Esophagus muscularis mucosa (tissue), 4 donors: ENCODE results near the gene CEBPZOS. TPM values are rescaled to one million over a fixed set of nuclear protein-coding genes. Genes with fewer than 3 reads are reported as not detected.

Experiments
- DNase-seq: peaks from one replicate; pipeline ENCODE4 v3.0.0-alpha.2; 2017; ENCODE audit errors: extremely low spot score
- H3K27ac ChIP-seq, 4 donors: fragments of 200-600 bp; sonication (generic); replicated peaks in 1 of 4; 1 replicate in 3 of 4; 2 replicates in 1 of 4; pipeline ENCODE4 v1.5.1; 2016 to 2019; ENCODE audit warnings: mild to moderate bottlenecking in 1 of 4
- H3K27me3 ChIP-seq, 4 donors: fragments of 200-600 bp; sonication (generic); one replicate each; pipeline versions ENCODE4 v1.5.1 to v1.6.0; 2016 to 2019
- H3K36me3 ChIP-seq, 4 donors: fragments of 200-600 bp; sonication (generic); one replicate each; pipeline ENCODE4 v1.5.1; 2016 to 2019
- H3K4me1 ChIP-seq, 4 donors: fragments of 200-600 bp; sonication (generic); one replicate each; pipeline ENCODE4 v1.5.1; 2016 to 2019
- H3K4me3 ChIP-seq, 4 donors: fragments of 200-600 bp; sonication (generic); 1 replicate in 2 of 4; 2 replicates in 2 of 4; pipeline ENCODE4 v1.5.1; 2016 to 2019; ENCODE audit warnings: mild to moderate bottlenecking in 4 of 4, moderate library complexity in 1 of 4
- H3K9me3 ChIP-seq, 4 donors: fragments of 200-600 bp; sonication (generic); 1 replicate in 3 of 4; 2 replicates in 1 of 4; pipeline ENCODE4 v1.5.1; 2016 to 2019
- EP300 ChIP-seq: sonication (generic); formaldehyde crosslinking; IDR thresholded peaks from one replicate; pipeline ENCODE4 v1.6.1; 2017; ENCODE audit warnings: antibody characterized with exemption
- POLR2A ChIP-seq: fragments of 450-650 bp; IDR thresholded peaks from one replicate; pipeline ENCODE4 v1.6.1; 2017; ENCODE audit warnings: antibody characterized with exemption, moderate library complexity, mild to moderate bottlenecking, low read depth
- POLR2AphosphoS5 ChIP-seq, 2 donors: sonication (generic); formaldehyde crosslinking; IDR thresholded peaks; one replicate each; pipeline ENCODE4 v1.6.1; 2017; ENCODE audit warnings: antibody characterized with exemption in 2 of 2
- WGBS: methylation state at CpG from one replicate; pipeline ENCODE4 v1.1.5; 2018; 5-methylcytosine and 5-hydroxymethylcytosine counted together
- intact Hi-C: fragments of 100-400 bp; cut with DNase I; formaldehyde crosslinking; loops from one replicate; pipeline ENCODE4 v1.15.1; 2023
- total RNA-seq, 4 donors: library from RNA; depleted of rRNA; stranded (reverse); fragments of >200 nt; gene quantifications; one replicate each; pipeline versions ENCODE4 v1.1.0 to v1.2.1, GENCODE V29; 2016
- TF ChIP-seq, protein P1 (sequence below), 3 experiments: fragments of 200-600 bp in 2 of 3; fragments of 450-650 bp in 1 of 3; sonication (generic) in 2 of 3; IDR thresholded peaks; one replicate each; pipeline ENCODE4 v1.5.1; 2017 to 2019; ENCODE audit warnings: antibody characterized with exemption in 3 of 3, mild to moderate bottlenecking in 2 of 3, moderate library complexity in 1 of 3

CEBPZOS gene
- total RNA-seq: 10 to 100 TPM; 25.2 to 31.6 (median 28.2) TPM

DNA sequence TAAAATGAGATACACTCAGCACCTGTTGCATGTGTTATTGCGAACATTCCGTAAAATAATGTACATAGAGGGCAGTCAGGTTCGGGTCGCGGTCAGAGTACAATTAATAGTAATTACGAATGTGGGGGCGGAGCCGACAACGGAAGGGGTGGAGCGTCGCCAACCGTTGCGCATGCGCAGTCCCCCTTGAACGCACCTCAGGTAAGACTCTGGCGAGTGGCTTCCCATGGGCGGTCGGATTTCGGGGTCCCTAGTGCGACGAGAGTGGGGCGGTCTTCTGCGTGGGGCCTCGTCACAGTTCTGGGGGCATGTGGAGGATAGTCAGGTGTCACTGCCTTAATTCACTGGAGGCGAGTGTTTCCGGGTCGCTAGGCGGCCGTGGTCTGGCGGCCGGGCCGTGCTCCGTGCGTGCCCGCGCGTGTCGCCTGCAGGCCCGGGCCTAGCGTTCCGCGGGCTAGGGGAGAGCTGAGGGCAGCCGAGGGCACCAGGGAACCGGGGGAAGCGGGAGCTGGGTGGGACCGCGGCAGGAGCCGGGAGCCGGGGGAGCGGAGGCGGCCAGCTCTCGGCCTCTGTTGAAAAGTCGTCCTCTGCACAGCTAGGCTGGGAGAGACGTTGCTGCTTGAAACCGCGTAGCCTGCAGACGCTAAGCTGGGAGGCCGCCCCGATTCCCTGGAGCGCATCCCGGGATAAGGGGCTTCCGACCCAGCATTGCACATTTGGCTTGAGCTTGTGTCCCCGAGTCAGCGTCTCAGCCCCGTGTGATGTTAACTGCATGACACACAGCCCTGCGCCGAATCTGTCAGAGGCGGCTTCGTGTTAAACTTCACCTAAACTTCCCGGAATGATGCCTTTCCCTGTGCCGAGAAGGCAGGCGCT, at the start of gene CEBPZOS:
CEBPZOS (plus strand) TSS at position 177 of the 876 bp plus-strand sequence. CDS start 3,209 bp downstream, outside the sequence.
- WGBS: 2% methylated on average over 32 of the region's 72 CpGs
- H3K4me1 ChIP-seq: peaks cover 12 to 30% (median 23%) of the 10 kb centered on the region in 4 donors
- peak within 1 kb of the TSS; percentile 87 to 95 (median 92) for H3K27ac ChIP-seq
- DNase-seq: peak; percentile 94
- H3K27me3 ChIP-seq: no peaks in the 10 kb centered on the region
- H3K4me3 ChIP-seq: peak within 1 kb of the TSS; percentile 81 to 90 (median 85)
- peaks cover 11 to 18% (median 14%) of the 10 kb centered on the region in 4 donors for H3K36me3 ChIP-seq
- intact Hi-C loops: loop anchor here (5.0 kb wide), 1 partner anchor 36 kb away; the partner anchor contains the start of genes CEBPZ and NDUFAF7
- TF ChIP-seq POLR2AphosphoS5 (IDR thresholded peaks at IDR 0.05) (peak; percentile 89 to 94), EP300 (no peak), POLR2A (peak; percentile 53)
- TF ChIP-seq, protein P1, sequence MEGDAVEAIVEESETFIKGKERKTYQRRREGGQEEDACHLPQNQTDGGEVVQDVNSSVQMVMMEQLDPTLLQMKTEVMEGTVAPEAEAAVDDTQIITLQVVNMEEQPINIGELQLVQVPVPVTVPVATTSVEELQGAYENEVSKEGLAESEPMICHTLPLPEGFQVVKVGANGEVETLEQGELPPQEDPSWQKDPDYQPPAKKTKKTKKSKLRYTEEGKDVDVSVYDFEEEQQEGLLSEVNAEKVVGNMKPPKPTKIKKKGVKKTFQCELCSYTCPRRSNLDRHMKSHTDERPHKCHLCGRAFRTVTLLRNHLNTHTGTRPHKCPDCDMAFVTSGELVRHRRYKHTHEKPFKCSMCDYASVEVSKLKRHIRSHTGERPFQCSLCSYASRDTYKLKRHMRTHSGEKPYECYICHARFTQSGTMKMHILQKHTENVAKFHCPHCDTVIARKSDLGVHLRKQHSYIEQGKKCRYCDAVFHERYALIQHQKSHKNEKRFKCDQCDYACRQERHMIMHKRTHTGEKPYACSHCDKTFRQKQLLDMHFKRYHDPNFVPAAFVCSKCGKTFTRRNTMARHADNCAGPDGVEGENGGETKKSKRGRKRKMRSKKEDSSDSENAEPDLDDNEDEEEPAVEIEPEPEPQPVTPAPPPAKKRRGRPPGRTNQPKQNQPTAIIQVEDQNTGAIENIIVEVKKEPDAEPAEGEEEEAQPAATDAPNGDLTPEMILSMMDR (IDR thresholded peaks at IDR 0.05): no peak
- no peaks in the 10 kb centered on the region for H3K9me3 ChIP-seq

DNA sequence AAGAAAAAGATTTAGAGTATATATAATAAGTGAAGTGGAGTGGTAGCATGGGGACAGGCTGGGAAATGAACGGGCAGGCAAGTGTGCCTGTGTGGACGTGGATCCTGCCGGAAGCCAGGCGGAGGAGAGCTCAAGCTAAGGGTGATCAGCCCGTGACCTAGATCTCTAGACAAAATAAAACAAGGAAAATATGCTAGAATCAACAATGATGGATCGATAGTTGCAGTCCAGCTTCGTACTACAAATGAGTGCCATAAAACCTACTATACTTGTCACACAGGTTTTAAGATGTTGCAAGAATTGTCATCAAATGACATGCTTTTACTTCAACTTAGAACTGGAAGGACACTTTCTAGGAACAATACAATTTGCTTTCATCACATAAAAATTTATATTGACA, 48.0 kb upstream of the CEBPZOS start:
- Histone ChIP-seq H3K4me1 (peaks cover 0 to 14% (median 12%) of the 10 kb centered on the region in 4 donors), H3K36me3 (peaks cover 25 to 69% (median 54%) of the 10 kb centered on the region in 4 donors), H3K27ac (no peak overlapping the region), H3K9me3 (no peaks in the 10 kb centered on the region), H3K27me3 (no peaks in the 10 kb centered on the region), H3K4me3 (no peak overlapping the region)
- WGBS: 95% methylated on average over 7 of the region's 7 CpGs
- intact Hi-C loops: no loop called here
- DNase-seq: no peak
- TF ChIP-seq POLR2A (no peak), POLR2AphosphoS5 (IDR thresholded peaks at IDR 0.05) (no peak), EP300 (no peak)
- TF ChIP-seq, protein P1 (IDR thresholded peaks at IDR 0.05): no peak

DNA sequence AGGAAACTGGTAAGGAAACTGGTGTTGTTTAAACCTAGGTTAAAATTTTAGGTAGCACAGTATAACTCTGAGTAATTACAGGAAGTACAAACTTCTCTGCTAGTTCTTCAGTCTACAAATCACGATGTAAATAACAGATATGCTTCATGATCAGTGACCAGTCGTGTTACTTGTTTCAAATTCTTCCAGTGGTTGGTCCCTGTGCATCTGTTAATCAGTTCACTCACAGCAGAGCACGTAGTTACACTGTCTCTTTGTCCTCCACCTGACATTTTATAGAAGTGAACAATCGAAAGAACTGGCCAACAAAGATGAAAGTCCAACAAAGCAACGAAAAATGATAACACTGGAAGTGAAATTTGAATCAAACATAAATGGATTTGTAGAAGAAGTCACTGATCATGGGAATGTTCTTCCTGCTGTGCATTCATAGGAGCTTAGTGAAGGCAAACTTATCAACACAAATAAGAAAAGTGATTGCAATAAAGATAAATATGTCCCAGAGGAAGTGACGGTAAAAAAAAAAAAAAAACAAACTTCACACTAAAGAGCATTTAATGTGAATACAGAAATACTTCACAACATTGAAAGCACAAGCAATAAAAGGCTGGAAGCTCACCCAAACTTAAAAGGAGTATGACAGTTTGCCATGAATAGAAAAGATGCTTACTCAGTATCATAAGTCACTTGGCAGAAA, 46.5 kb upstream of the CEBPZOS start:
- intact Hi-C loops: no loop called here
- TF ChIP-seq POLR2A: no peak
- TF ChIP-seq POLR2AphosphoS5 (IDR thresholded peaks at IDR 0.05): no peak
- TF ChIP-seq, protein P1 (IDR thresholded peaks at IDR 0.05): no peak
- no peak for TF ChIP-seq EP300
- Histone ChIP-seq H3K27me3 (no peaks in the 10 kb centered on the region), H3K4me1 (peaks cover 0 to 18% (median 13%) of the 10 kb centered on the region in 4 donors), H3K36me3 (peaks cover 25 to 54% (median 40%) of the 10 kb centered on the region in 4 donors), H3K27ac (no peak overlapping the region), H3K9me3 (no peaks in the 10 kb centered on the region), H3K4me3 (no peak overlapping the region)
- WGBS: 69% methylated on average over 6 of the region's 6 CpGs
- no peak for DNase-seq

DNA sequence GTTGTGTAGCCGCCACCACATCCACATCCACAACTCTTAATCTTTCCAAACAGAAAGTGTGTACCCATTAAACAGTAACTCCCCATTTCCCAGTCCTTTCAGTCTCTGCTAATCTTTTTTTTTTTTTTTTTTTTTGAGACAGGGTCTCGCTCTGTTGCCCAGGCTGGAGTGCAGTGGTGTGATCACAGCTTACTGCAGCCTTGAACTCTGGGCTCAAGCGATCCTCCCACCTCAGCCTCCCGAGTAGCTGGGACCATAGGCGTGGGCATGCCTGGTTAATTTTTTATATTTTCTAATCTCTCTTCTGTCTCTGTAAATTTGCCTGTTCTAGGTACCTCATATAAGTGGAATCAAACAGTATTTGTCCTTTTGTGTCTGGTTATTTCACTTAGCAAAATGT, 43.1 kb upstream of the CEBPZOS start:
- Histone ChIP-seq H3K27me3 (no peaks in the 10 kb centered on the region), H3K36me3 (peaks cover 1 to 20% (median 7%) of the 10 kb centered on the region in 4 donors), H3K27ac (no peak overlapping the region), H3K4me3 (no peak overlapping the region), H3K9me3 (no peaks in the 10 kb centered on the region), H3K4me1 (peaks cover 11 to 38% (median 34%) of the 10 kb centered on the region in 4 donors)
- DNase-seq: no peak
- no peak for TF ChIP-seq POLR2A
- no peak for TF ChIP-seq EP300
- no peak for TF ChIP-seq POLR2AphosphoS5 (IDR thresholded peaks at IDR 0.05)
- TF ChIP-seq, protein P1 (IDR thresholded peaks at IDR 0.05): no peak
- intact Hi-C loops: no loop called here
- 89% methylated on average over 5 of the region's 5 CpGs for WGBS
